ENCODE measurements around the gene FARP2.

GRCh38 chr2:241359481-241360045 is 3.5 kb downstream of the FARP2 start:
- TF ChIP-seq CTCF (conservative IDR thresholded peaks at IDR 0.05 in 1 of 2, IDR thresholded peaks at IDR 0.05 in 1 of 2; ENCODE audit: extremely low read depth in 1 of 2, insufficient read depth in 1 of 2, low read depth in 1 of 2, low read length in 2 of 2) (no peak), EZH2 (IDR thresholded peaks at IDR 0.05; ENCODE audit: borderline replicate concordance, low read length) (no peak)
